ENCODE data around the gene ALPG.
"Not testable (repeated sequence)": the region's sequence is repeated elsewhere in the genome, so short reads cannot be mapped to it uniquely, and the experiment has no call there.

GRCh38 chr2:232381204-232382031 lies 25.2 kb upstream of the ALPG start:
- not testable (repeated sequence) for TF ChIP-seq EZH2phosphoT487 (conservative IDR thresholded peaks at IDR 0.05; ENCODE audit: low read length); CTCF (IDR thresholded peaks at IDR 0.05; ENCODE audit: insufficient read depth, low read length, poor library complexity, severe bottlenecking)
